ENCODE measurements around the gene DPP6.

DNA sequence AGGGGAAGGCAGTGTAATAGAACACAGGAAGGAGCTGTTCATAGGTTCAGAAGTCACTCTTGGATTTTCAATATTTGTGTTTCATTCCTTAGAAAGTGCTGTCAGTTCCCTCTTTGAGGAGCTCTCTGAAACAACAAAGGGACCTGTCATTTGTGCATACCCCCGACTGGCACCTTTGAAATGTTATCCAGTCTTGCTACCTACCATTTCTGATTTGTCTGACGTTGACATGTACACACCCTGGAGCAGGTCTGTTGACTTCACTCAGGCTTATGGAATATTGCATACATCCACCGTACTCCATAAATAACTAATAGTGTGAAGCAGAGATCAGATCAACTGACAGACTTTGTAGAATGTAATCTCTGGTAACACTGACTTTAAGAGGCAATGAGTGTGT, 189.8 kb downstream of the DPP6 start:
- TF ChIP-seq, protein P1, sequence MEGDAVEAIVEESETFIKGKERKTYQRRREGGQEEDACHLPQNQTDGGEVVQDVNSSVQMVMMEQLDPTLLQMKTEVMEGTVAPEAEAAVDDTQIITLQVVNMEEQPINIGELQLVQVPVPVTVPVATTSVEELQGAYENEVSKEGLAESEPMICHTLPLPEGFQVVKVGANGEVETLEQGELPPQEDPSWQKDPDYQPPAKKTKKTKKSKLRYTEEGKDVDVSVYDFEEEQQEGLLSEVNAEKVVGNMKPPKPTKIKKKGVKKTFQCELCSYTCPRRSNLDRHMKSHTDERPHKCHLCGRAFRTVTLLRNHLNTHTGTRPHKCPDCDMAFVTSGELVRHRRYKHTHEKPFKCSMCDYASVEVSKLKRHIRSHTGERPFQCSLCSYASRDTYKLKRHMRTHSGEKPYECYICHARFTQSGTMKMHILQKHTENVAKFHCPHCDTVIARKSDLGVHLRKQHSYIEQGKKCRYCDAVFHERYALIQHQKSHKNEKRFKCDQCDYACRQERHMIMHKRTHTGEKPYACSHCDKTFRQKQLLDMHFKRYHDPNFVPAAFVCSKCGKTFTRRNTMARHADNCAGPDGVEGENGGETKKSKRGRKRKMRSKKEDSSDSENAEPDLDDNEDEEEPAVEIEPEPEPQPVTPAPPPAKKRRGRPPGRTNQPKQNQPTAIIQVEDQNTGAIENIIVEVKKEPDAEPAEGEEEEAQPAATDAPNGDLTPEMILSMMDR (IDR thresholded peaks at IDR 0.05; ENCODE audit: poor library complexity) = no peak
- no peak for TF ChIP-seq EZH2 (IDR thresholded peaks at IDR 0.05; ENCODE audit: borderline replicate concordance)
